HG02870 (cell line): Measurements from ENCODE around the gene FIBIN.
A peak's percentile ranks its signal among the peaks of the same experiment; 100 is the strongest.
"Not testable (repeated sequence)": the region's sequence is repeated elsewhere in the genome, so short reads cannot be mapped to it uniquely, and the experiment has no call there.

Experiments
- ATAC-seq: cut with Tn5 transposase; IDR thresholded peaks from one replicate; pipeline ENCODE4 v1.9.1; 2021; ENCODE audit warnings: mild to moderate bottlenecking, moderate library complexity; ENCODE audit not compliant: unreplicated experiment

Gene FIBIN

GRCh38 chr11:26993965-26994457 lies at the start of gene FIBIN:
Gene FIBIN, plus strand, starts transcription at chr11:26994112. Its CDS starts 415 bp downstream, at chr11:26994527.
- ATAC-seq = no peak

- ATAC-seq = no peak
Measured at GRCh38 chr11:26944866-26945664, 48.8 kb upstream of the FIBIN start.

GRCh38 chr11:26946257-26946716 lies 47.6 kb upstream of the FIBIN start:
- peak; percentile 47 for ATAC-seq

GRCh38 chr11:26947379-26947844 lies 46.5 kb upstream of the FIBIN start:
- ATAC-seq = no peak

GRCh38 chr11:26947904-26948639 lies 45.8 kb upstream of the FIBIN start:
- ATAC-seq = no peak

GRCh38 chr11:26948881-26949280 lies 45.0 kb upstream of the FIBIN start:
- ATAC-seq = no peak

GRCh38 chr11:26949846-26950245 lies 44.1 kb upstream of the FIBIN start:
- ATAC-seq = no peak

GRCh38 chr11:26950260-26950719 lies 43.6 kb upstream of the FIBIN start:
- ATAC-seq = no peak

GRCh38 chr11:26951809-26952515 lies 42.0 kb upstream of the FIBIN start:
- no peak for ATAC-seq

- no peak for ATAC-seq
Measured at GRCh38 chr11:26953770-26954392, 40.0 kb upstream of the FIBIN start.

- ATAC-seq = no peak
Measured at GRCh38 chr11:26958005-26958701, 35.8 kb upstream of the FIBIN start.

- no peak for ATAC-seq
Measured at GRCh38 chr11:26958702-26959049, 35.2 kb upstream of the FIBIN start.

GRCh38 chr11:26960281-26960680 lies 33.6 kb upstream of the FIBIN start:
- no peak for ATAC-seq

GRCh38 chr11:26963764-26964163 lies 30.1 kb upstream of the FIBIN start:
- ATAC-seq = no peak

- no peak for ATAC-seq
Measured at GRCh38 chr11:26964339-26964738, 29.6 kb upstream of the FIBIN start.

GRCh38 chr11:26964847-26965485 lies 28.9 kb upstream of the FIBIN start:
- ATAC-seq = not testable (repeated sequence)

- no peak for ATAC-seq
Measured at GRCh38 chr11:26971961-26972360, 22.0 kb upstream of the FIBIN start.

- no peak for ATAC-seq
Measured at GRCh38 chr11:26974069-26974783, 19.7 kb upstream of the FIBIN start.

GRCh38 chr11:26974996-26975395 lies 18.9 kb upstream of the FIBIN start:
- ATAC-seq = no peak
